Stimulated activated CD8-positive, alpha-beta memory T cell treated with anti-CD3 and anti-CD28 coated beads, Interleukin-15, amount 100 ng/mL, for 24 hours (primary cell): ENCODE results near the gene GRIK2.

Experiments
- DNase-seq: peaks from one replicate; pipeline ENCODE4 v3.0.0-alpha.2; 2020; ENCODE audit warnings: low read depth

GRIK2 gene

DNA sequence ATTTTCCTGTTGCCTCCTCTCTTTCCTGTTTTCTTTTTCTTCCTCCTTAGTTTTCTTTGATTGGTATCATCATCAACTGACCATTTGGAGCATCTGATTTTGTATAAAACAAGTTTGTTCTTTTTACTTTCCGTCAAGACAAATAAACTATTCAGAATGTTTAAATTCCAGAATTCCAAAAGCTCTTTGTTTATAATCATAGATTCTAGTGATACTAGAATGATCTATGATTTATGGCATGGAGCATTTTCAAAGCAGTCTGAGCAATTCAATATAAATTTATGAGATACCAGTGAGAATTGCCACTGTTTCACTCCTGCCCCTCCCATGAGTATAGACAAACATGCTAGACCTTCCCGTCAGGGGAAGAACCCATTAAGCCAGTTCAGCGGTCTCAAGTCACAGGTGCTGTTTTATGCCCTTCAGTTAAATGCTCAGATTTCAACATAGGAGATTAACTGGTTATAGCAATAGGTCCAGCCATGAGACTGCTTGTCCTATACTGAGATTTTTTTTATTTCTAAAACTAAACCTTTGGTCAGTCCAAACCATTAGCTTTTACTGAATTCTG is 60.7 kb downstream of the GRIK2 start:
- no peak for DNase-seq

DNA sequence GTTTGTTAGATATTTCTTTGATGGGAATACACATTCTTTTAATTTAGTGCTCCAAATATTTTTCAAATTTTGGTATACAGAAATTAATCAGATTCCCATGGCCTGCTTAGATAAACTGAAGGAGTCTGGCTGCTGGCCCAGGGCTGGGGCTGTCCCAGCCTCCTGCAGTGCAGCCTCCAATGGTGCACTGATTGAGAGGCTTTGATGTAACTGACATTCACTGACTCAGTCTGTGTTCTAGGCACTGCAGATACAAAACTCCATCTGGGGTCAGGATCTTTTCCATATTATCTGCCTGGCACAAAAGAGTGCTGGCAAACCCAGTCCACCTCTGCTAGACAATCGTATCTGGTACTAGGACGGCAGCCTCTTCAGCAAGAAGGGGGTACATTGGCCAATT is 64.8 kb downstream of the GRIK2 start:
- no peak for DNase-seq

DNA sequence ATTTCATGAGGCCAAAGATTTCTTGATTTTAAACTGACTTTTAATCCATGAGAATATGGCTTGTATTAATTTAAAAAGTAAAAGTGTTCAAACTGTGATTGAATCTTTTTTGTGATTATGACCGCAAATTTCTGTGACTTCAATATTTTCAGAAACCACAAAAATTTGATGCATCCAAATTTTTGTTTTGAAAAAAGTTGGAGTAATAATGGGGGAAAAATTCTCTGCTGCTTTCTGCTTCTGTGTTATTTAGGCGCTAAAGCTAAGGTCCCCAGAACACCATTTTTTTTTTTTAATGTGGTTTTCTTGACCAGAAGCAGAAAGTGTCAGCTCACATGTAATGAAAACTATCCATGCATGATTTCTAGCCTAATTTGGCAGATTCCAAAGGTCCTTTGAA is 65.3 kb downstream of the GRIK2 start:
- DNase-seq = no peak

DNA sequence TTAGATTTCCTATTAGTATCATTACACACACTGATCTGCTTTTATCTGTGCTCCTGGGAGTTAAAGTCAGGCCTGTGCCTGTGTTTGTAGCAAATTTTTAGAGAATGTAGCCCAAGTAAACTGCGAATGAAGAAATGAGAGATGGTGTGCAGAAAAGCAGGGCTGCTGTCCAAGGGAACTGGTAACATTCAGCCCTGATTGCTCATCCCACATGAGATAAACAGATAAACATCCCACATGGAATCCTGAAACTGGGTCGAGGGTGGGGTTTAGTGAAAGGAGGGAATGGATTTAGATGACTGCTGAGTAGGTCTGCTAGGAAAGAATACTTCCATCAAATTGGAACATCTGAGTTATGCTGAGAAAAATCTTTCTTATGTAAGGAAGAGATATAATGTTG is 69.1 kb downstream of the GRIK2 start:
- no peak for DNase-seq

DNA sequence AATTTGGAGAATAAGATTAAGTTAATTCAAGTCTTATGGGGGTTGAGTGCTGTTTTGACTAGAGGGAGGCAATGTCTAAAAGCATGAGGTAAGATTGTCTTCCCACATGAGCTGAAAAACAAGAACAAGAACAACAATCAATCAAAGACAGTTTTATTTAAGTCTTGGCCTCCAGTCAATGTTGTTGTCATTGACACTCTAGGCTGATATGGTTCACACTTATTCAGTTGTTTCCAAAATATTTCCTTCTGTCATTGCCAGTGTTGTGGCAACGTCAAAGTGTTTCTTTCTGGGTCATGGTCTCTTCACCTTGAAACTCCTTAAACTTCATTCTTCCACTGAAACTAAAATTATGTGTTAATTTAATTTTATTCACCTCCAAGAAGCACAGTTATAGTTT is 72.4 kb downstream of the GRIK2 start:
- no peak for DNase-seq

DNA sequence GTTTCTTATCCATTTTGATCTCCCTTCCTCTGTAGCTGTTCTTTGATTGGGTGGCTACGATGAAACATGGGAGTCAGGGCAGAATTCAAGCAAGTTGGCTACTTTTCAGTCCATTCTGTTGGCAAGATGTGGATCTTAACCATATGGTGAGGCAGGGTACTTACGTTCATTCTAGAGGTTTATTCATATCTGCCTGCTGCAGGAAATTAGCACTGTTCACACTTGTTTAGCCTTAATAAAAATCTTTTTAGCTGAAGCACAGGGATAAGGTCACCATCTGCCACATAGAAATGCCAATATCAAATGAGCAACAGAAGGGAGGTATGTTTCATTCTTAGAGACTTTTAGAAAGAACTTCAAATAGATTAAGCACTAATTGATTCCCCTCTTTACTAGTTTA is 83.9 kb downstream of the GRIK2 start:
- no peak for DNase-seq

DNA sequence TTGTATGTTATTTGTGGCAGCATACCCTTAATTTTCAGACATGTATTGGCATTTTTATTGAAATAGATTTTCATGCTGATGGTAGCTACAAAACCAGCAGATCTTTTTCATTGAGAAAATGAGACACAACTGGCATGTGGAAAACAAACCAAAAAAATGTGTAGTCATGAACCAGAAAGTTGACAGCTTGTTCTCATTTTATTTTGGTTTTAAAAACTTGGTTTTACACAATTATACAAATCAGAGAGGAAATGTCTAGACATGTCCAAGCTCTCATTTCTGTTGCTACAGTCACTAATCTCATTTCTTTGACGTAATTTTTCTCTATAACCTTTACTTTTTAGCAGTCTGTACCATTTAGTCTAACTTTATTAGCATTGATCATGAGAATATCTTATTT is 85.4 kb downstream of the GRIK2 start:
- DNase-seq = no peak

DNA sequence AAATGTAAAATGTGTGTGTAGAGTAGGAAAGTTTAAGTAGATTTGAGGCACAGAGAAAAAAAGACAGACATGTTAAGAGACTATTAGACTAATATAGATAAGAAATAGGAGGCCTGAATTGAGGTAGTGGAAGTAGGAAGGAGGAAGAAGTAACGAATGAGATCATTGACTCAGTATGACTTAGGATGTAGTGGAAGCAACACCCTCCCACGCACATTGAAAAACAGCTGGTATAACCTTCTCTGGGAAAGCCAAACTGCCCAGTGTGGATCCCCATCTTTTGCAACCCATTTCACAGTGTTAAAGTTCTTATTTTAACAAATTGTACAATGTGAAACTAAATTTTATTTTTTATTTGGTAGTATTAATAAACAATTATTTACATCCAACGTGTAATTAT is 89.1 kb downstream of the GRIK2 start:
- no peak for DNase-seq

DNA sequence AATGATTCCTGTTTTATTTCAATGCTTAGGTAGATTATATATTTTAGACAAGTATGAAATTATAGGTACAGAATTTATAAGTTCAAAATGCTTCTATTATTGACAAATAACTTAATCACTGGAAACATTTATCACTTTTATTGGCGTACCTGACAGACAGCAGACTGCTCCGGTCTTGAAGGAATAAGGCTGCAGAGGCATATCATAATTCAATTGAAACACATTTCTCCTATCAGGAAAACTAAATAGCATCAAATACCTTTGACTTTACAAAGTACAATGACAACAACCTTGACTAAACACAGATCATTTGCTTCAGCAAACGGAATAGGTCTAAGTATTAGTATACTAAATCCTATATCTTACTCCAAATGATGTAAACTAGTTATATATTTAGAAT is 91.3 kb downstream of the GRIK2 start:
- DNase-seq = no peak

DNA sequence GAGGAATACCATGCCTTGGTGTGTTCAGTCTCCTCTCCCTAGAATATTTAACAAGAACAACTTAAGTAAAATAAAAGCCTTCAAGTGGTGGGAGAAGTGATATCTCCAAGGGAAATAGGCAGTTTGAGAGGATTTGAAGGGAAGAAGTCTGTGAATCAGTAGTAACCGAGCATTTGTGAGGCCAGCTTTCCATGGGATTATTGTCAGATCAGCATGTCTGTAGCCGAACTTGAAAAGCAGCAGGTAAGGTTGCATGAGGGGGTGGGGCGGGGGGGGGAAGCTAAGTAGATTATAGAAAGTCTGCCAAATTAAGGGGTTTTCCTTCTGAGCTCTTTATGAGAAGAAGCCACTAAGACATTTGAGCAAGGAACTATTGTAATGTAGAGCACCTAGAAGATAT is 92.6 kb downstream of the GRIK2 start:
- DNase-seq = no peak

DNA sequence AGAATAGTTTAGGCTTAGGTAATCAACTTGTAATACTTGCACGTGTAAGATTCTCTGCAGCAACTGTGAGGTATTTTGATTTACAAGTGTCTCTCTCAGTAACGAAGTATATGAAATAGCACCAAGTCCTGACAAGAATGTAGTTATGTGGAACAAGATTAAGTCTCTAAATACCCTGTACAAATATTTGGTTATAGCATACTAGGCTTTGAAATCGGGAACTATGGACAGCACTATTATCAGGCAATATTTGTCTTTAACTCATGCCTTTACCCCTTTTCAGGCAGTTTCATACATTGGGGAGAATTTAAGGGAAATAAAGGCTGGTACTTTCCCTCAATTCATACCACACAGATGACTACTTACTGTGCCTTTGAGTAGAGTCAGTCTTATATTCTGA is 93.2 kb downstream of the GRIK2 start:
- no peak for DNase-seq

DNA sequence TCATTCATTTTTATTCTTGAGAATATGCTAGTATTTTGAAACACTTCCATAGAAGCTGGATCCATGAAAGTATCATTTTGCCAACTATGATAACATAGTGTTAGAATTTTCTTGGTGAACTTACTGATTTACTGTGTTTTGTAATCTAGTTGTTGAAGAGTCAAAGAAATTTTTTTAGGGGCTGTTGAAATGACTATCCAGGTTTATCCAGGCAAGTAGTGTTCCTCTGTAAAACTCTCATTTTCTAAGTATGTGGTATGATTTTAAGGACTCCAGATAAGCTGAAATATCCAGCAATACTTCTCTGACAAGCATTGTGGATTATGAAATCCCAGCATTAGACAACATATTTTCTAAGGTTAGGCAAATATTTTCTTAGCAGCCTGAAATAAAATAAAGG is 95.9 kb downstream of the GRIK2 start:
- DNase-seq = no peak

DNA sequence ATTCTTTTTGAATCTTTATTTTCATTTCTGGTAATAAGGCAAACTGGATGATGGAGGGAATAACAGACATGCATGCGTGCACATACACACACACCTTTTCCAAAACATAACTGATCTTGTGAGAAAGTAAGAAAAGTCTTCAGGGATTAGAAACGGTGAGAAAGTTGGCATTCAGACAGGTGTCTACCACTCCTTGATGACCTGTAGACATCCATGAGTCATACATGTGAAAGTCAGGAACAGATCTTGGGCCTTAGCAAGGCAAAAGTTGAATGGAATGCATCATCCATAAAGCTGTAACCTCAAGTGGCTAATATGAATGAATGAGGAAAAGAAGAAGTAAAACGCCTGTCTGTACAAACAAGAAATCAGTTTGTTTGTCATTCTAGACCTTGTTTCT is 97.3 kb downstream of the GRIK2 start:
- no peak for DNase-seq

DNA sequence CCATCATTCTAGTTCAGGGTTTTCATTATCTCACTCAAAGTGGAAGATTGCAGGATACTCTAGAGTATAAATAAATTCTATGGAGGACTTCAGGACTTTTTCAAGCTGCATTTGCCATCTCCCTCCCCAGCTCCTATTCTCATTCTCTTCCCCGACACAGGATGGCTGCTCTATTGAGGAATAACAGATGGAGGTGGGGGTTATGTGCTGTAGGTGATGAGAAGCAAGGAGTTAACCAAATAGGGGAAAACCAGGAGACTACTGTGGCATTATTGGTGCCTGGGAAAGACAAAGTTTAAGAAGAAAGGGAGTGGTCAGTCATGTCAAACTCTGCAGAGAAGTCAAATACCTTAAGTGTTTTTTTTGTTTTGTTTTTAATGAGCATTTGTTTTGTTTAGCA is 109.3 kb downstream of the GRIK2 start:
- no peak for DNase-seq

DNA sequence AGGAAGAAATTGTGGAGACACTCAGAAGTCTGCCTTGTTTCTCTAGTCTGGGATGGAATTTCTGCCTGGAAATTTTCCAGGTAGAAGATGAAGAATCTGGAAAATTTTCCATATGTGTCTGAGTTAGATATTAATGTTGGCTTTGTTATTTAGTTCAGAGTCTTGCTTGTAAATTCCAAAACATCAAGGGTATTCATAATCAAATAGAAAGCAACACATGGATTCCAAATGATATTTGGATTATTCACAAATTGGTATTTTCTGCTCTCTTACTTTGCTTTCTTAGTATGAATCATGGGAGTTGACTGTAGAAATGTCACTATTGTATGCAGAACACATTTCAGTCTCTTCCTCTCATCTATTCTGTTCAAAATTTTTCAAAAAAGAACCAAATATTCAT is 116.0 kb downstream of the GRIK2 start:
- DNase-seq = no peak

DNA sequence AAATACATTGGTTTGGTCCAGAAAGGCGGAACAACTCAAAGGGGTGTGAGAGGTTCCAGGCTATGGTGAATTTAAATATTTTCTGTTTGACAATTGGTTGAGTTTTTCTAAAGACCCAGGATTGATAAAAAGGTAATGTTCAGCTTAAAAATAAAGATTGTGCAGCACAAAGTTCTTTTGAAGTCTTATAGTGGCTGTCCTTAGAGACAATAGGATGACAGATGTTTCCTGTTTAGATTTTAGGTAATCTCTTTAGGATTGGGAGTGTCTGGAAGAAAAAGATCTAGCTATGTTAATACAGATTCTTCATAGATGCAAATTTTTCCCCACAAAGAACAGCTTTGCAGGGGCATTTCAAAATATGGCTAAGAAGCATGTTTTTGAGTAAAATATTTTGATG is 119.7 kb downstream of the GRIK2 start:
- no peak for DNase-seq

DNA sequence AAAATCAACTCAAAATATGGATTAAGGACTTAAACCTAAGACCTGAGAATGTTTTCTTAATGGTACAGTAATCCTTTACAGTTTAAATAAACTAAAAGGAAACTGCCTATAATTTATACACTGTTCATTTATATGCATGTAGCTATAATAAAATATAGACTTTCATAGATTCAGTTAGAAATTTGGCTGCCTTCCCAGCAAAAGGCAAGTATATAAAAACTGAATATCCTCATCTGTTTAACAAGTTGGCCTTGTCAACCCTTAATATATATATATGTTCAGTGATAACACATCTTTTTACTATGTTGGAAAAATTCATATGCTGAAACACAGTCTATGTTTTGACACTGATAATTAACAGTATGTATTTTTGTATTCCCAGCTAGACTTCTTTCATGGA is 123.1 kb downstream of the GRIK2 start:
- DNase-seq = no peak

DNA sequence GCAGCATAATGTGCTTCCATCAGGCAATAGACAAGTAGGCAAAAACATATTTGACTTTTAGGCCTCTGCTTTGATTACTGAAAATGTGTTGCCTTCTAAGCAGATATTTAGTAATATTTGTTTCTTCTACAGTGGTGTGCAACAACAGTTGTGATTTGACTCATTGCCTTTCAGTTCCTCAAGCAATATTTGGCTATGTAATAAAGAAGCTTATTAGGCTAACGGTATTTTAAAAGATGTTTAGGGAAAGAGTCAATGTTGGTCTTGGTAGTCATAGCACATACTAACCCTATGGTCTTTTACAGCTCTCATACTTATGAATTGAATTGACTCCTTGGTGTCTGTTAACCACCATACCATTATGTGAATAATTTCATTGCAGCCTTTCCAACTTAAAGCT is 124.1 kb downstream of the GRIK2 start:
- DNase-seq = no peak

DNA sequence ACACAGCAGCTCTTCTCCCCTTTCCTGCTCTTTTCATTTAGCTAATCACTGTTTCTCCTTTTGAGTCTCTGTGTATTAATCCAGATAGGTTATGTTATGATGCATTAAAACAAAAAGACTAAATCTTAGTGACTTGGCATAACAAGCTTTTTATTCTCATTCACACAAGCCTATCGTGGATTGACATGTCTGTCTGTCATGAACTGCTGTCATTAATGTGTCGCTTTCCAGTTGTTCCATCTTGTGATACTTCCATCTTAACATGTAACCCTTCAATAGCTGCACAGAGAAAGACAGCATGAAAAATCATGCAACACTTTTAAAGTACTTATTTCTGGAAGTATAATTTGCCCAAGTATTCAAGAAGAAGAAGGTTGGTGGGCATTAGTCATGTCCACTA is 128.7 kb downstream of the GRIK2 start:
- DNase-seq = no peak

DNA sequence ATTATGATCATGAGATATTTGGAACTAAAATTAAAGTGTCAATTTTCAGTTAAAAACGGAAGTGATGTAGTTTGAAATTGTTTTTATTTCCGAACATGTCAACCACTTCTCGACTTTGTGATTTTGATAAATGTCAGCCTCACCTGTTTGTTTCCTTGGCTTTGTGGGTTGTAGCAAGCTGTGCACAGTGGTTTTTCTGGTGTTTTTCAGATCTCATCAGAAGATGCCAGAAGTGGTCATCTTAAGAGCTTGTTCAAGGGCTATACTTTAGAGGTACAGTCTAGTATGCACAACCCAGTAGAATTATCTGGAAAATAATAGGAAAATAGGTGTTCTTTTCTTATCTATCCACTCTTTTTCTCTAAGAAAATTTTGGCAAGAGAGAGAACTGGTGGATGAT is 134.0 kb downstream of the GRIK2 start:
- no peak for DNase-seq

DNA sequence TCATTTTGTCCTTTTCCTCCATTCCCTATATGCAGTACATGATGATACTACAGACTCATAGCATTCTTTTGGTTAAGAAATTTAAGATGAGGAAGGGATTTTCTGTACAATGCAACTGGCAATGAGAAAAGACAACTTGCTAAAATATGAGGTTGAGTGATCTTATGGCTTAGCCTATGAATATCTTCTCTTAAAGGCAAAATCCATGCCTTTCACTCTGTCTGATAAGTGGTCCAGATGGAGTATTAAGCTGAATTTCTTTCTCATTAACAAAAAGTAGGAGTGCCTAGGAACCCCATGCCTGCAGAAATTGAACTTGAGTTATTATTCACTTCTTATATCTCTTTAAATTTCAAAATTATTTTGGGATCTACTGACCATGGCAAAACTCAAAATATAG is 135.3 kb downstream of the GRIK2 start:
- no peak for DNase-seq

DNA sequence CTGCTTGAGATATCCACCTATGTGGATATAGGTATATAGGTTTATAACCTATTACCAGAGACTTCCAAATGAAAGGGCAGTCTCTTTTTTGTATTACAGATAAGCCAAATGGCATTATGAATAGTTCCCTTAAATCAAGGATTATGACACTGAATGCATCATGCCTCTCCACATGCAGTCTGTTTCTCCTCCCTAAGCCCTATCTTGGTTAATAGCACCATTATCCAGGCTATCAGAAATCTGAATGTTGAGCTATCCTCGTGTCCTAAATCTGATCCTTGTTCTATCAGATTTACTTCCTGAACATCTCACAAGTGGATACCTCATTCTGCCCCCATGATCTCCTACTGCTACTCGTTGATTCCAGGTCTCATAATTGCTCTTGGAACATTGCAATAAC is 138.0 kb downstream of the GRIK2 start:
- no peak for DNase-seq

DNA sequence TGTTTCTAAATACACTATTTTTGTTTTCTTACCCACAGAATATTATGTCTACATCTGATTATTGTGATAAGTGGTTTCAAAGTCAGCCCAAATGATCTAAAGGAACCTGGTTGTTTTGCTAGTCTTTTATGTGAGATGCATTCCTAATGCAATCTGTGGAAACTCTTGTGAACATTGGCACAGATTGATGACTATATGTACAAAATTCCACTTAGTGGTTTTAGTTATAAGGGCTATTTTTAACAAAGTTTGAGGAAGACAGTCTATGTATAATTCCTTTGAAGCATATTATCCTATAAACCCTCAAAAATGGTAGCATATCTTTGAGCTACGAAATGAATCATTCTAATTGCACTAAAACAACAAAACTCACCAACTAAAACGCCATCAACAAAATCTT is 140.9 kb downstream of the GRIK2 start:
- no peak for DNase-seq

DNA sequence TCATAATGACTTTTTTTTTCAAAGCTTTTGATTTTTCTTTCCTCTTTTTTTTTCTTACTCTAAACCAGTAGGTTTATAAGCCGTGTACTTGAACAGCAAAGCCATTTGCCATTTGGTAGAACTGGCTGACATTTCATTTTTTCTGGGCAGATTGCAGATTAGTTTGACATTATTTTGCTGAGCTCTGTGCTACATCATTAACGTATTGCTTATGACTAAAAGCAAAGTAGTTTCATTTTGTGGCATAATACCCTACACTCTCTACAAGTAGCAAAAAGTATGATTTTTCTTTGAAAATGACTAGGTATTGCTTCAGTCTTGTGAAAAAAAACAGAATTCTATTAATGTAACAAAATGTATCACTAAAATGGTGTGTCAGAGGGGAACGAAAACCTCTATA is 141.3 kb downstream of the GRIK2 start:
- DNase-seq = no peak

DNA sequence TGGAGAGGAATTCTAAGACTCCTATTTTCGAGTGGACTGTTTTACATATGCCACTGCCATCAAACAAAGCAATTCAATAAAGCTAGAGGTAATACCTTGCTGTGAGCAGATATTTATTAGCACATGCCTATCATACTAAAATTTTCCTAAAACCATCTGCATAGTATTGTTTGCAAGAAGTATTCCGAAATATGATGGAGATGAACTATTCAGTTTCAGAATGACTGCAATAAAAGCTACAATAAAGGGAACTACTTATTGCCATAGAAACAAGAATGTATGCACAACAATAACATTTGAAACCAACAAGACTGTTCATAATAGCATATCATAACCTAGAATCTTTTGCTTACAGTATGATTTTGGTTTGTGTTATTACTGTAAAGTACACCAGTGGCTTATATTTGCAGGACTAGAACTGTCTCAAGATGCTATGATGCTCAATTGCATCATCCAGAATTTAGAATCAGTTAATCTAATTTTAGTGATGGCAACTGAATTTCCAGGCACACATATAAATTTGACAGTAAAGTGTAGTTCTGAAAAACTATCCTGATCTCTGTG is 144.3 kb downstream of the GRIK2 start:
- DNase-seq = no peak
